Fibroblast of pulmonary artery (primary cell): ENCODE data around the gene GPR3.

Source experiments
- DNase-seq: peaks from one replicate; pipeline ENCODE4 v3.0.0-alpha.2; 2010; ENCODE audit warnings: low read depth
- H3K4me3 ChIP-seq: replicated peaks from 2 replicates; pipeline ENCODE4 v1.5.1; 2011; ENCODE audit warnings: low read depth, mild to moderate bottlenecking, control low read depth, low read length, moderate library complexity
- TF ChIP-seq, protein P1 (sequence below): IDR thresholded peaks from 2 replicates; pipeline ENCODE4 v1.5.1; 2011; ENCODE audit warnings: mild to moderate bottlenecking, control low read depth, low read length, inconsistent platforms; ENCODE audit errors: missing control alignments

GPR3 gene

DNA sequence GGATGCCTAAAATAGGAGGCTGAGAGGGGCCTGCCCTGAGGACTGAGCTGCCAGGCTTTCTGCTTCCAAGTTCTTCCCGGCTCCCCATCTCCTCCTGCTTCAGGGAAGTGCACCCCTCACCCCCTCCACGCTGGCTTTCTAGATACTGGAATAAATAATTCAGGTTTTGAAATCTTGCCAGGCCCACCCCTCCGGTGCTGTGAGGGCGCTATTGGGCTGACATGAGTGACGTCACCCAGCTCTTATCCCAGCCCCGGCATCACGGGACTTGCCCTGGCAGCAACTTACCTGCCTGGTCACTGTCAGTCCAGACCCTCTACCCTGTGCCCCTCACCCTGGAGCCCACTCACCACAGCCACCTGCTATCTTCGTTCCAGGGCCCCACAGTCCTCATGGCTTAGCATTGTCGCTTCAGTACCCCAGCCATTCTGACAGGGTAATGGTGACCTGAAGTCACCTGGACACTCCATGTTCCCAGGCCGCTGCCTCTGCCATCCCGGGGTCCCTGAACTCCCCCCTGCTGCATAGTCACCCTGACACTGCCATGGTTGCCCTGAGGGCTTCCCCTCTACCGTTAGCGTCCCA, 819 bp upstream of the GPR3 start:
- TF ChIP-seq, protein P1, sequence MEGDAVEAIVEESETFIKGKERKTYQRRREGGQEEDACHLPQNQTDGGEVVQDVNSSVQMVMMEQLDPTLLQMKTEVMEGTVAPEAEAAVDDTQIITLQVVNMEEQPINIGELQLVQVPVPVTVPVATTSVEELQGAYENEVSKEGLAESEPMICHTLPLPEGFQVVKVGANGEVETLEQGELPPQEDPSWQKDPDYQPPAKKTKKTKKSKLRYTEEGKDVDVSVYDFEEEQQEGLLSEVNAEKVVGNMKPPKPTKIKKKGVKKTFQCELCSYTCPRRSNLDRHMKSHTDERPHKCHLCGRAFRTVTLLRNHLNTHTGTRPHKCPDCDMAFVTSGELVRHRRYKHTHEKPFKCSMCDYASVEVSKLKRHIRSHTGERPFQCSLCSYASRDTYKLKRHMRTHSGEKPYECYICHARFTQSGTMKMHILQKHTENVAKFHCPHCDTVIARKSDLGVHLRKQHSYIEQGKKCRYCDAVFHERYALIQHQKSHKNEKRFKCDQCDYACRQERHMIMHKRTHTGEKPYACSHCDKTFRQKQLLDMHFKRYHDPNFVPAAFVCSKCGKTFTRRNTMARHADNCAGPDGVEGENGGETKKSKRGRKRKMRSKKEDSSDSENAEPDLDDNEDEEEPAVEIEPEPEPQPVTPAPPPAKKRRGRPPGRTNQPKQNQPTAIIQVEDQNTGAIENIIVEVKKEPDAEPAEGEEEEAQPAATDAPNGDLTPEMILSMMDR = peak; percentile 2
- DNase-seq = peak; percentile 59
- peak overlapping the region; percentile 49 for H3K4me3 ChIP-seq

DNA sequence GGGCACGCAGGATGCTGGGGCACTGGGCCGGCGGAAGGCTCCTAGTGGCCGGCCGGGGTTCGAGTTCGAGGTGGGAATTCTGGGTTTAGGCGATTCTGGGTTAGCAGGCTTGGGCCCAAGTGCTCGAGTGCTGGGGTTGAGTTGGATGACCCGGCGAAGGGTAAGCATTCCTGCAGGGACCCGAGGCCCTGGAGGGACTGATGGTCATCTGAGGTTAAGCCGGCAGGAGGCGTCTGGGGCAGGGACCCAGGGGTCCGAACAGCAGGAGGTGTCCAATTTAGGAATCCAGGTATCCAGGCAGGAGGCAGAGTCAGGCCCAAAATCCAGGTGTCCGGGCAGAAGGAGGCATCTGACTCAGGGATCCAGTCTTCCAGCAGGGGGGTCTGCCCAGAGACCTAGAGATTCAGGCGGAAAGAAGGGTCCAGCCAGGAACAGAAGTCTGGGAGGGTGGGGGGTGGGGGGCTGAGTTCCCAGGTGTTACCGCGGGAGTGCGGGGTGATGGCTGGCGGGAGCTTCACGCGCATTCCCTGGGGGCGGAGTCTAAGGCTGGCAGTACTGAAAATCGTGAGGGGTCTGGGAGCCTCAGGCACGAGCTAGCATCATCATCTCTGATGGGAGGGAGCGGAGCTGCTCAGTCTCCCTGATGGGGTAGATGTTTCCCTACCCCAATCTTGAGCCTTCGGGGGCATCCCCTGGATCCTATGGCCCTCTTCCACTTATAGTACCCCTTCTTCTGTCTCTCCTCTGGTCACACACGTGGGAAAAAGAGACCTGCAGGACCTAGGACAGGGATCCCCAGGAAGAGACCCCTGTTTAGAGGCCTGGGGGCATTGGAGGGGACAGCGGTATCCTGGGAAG, 585 bp downstream of the GPR3 start:
- TF ChIP-seq, protein P1 = peak; percentile 28

DNA sequence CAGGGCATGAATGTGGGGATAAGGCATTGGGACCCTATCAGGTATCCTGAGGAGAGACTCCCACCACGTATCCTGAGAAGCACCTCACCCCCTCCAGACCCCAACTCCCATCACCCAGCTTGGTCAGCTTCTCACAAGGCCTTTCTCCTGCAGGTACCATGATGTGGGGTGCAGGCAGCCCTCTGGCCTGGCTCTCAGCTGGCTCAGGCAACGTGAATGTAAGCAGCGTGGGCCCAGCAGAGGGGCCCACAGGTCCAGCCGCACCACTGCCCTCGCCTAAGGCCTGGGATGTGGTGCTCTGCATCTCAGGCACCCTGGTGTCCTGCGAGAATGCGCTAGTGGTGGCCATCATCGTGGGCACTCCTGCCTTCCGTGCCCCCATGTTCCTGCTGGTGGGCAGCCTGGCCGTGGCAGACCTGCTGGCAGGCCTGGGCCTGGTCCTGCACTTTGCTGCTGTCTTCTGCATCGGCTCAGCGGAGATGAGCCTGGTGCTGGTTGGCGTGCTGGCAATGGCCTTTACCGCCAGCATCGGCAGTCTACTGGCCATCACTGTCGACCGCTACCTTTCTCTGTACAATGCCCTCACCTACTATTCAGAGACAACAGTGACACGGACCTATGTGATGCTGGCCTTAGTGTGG, 1.3 kb downstream of the GPR3 start:
- DNase-seq = no peak
- no peak overlapping the region for H3K4me3 ChIP-seq
- TF ChIP-seq, protein P1 = no peak

More for the DNA sequence above, 585 bp downstream of the GPR3 start:
- no peak for DNase-seq
- peak overlapping the region; percentile 66 for H3K4me3 ChIP-seq

DNA sequence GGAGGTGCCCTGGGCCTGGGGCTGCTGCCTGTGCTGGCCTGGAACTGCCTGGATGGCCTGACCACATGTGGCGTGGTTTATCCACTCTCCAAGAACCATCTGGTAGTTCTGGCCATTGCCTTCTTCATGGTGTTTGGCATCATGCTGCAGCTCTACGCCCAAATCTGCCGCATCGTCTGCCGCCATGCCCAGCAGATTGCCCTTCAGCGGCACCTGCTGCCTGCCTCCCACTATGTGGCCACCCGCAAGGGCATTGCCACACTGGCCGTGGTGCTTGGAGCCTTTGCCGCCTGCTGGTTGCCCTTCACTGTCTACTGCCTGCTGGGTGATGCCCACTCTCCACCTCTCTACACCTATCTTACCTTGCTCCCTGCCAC, 1.8 kb downstream of the GPR3 start:
- no peak for DNase-seq
- H3K4me3 ChIP-seq = no peak overlapping the region
- TF ChIP-seq, protein P1 = no peak

DNA sequence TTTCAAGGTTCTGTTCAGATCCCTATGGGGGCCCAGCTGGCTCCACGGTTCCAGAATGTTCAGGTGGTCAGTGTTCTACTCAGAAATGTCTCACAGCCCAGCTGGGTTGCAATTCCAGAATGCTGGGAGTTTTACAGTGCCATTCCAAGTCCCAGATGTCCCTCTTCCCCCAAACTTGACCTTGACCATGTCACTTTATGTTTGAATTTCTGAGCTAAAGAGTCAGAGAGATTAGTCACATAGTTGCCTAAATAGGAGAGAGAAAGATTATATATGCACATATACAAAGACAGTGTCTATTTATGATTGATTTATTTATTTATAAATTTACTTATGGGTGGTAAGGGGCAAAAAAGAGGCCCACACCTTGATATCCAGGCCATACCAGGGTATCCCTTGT, 2.5 kb downstream of the GPR3 start:
- no peak overlapping the region for H3K4me3 ChIP-seq

DNA sequence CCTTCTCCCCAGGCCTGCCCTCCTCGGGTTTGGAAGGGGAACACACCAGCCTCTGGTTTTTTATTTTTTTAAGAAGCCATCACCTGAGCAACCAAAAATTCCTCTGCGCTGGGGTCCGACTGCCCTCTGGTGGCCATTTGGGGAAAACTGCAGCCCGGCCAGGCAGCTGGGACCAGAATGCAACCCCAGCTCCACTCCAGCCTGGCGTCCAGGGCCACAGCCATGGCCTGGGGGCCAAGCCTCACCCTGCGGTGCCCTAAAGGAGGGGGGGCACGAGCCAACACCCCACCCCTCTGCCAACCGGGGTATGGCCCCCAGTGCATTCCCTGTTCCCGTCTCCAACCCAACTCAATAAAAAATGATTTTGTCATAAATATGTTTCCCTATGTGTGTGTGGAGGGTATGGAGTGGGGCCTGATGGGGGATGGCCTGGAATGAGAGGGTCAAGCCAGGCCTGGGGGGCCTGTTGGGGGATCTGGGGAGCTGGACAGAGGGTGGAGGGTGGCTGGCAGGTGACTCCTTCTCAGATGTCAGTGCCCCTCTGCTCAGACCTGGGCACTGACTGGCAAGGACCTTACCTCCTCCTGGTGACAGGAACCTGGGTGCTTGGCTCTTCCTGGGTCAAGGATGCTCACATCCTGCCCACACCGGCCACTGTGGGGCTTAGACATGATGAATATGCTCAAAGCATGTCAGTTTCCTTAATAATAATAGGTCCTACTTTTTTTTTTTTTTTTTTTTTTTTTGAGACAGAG, 3.2 kb downstream of the GPR3 start:
- no peak overlapping the region for H3K4me3 ChIP-seq
- DNase-seq = peak; percentile 73
- TF ChIP-seq, protein P1 = peak; percentile 83

More for the DNA sequence above, 2.5 kb downstream of the GPR3 start:
- TF ChIP-seq, protein P1 = no peak
- no peak for DNase-seq
